Nephron (organoid): ENCODE data around the gene GDPD5.

Source experiments
- H3K27ac Mint-ChIP-seq, 3 experiments: 2 replicates each; pipeline ENCODE4 v1.8.0; 2020; ENCODE audit warnings: mixed read lengths in 3 of 3, mild to moderate bottlenecking in 2 of 3, moderate library complexity in 1 of 3
- H3K27me3 Mint-ChIP-seq: 2 replicates; pipeline ENCODE4 v1.8.0; 2021; ENCODE audit warnings: low read depth, mild to moderate bottlenecking, moderate library complexity, mixed read lengths
- H3K36me3 Mint-ChIP-seq: 2 replicates; pipeline ENCODE4 v1.8.0; 2020; ENCODE audit warnings: low read depth, mixed read lengths
- H3K4me1 Mint-ChIP-seq: 2 replicates; pipeline ENCODE4 v1.8.0; 2020; ENCODE audit warnings: mixed read lengths
- H3K4me3 Mint-ChIP-seq, 3 experiments: 2 replicates each; pipeline ENCODE4 v1.8.0; 2020; ENCODE audit warnings: mild to moderate bottlenecking in 3 of 3, mixed read lengths in 3 of 3, moderate library complexity in 2 of 3
- H3K9me3 Mint-ChIP-seq: 2 replicates; pipeline ENCODE4 v1.8.0; 2020; ENCODE audit warnings: mixed read lengths
- TF ChIP-seq, protein P1 (sequence below), 3 experiments: fragments of 200-600 bp; sonication (generic); IDR thresholded peaks; one replicate each; pipeline ENCODE4 v1.5.0; 2021; ENCODE audit warnings: antibody characterized with exemption in 3 of 3; ENCODE audit not compliant: unreplicated experiment in 3 of 3

GDPD5 gene

DNA sequence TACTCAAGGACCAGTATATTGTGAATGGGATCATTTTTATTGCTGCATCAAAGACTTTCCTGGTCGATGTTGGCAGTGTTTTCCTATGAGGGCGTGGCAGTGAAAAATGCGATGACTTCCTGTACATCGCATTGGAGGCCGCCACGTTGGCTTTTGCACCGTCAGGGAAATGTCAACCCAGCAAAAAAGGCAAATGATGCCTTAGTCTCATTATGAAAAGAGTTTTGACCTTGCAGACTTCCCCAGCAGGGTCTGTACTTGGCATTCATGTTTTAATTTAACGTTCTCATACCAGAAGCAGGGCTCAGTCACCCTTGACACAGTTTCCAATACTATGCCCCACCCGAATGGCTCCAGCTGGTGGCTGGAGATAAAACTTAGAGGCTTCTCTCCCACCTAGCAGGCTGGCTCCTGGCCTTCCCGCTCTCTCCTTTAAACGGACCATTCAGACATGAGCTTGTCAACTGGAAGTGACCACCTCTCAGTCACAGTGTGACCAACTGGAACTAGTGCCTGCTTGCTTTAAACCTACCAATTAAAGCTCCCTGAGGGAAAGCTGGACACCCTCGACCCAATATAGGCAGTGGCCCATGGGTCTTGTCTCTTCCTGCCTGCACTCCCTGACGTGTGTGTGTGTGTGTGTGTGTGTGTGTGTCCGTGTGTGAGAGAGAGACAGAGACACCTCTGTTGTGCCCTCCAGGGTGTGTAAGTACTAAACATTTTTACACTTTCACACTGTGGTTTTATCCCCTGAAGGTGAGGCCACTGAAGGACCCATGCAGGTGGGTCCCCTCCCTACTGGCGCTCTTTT, 8.7 kb upstream of the GDPD5 start:
- peaks cover 10% of the 10 kb centered on the region for H3K27me3 Mint-ChIP-seq
- H3K4me3 Mint-ChIP-seq: no peak overlapping the region
- TF ChIP-seq, protein P1, sequence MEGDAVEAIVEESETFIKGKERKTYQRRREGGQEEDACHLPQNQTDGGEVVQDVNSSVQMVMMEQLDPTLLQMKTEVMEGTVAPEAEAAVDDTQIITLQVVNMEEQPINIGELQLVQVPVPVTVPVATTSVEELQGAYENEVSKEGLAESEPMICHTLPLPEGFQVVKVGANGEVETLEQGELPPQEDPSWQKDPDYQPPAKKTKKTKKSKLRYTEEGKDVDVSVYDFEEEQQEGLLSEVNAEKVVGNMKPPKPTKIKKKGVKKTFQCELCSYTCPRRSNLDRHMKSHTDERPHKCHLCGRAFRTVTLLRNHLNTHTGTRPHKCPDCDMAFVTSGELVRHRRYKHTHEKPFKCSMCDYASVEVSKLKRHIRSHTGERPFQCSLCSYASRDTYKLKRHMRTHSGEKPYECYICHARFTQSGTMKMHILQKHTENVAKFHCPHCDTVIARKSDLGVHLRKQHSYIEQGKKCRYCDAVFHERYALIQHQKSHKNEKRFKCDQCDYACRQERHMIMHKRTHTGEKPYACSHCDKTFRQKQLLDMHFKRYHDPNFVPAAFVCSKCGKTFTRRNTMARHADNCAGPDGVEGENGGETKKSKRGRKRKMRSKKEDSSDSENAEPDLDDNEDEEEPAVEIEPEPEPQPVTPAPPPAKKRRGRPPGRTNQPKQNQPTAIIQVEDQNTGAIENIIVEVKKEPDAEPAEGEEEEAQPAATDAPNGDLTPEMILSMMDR (IDR thresholded peaks at IDR 0.05; ENCODE audit: unreplicated experiment in 3 of 3): no peak
- peak overlapping the region in 1 of 3 experiments; percentile 17 for H3K27ac Mint-ChIP-seq
- H3K4me1 Mint-ChIP-seq: peaks cover 27% of the 10 kb centered on the region
- H3K9me3 Mint-ChIP-seq: no peaks in the 10 kb centered on the region
- no peaks in the 10 kb centered on the region for H3K36me3 Mint-ChIP-seq

DNA sequence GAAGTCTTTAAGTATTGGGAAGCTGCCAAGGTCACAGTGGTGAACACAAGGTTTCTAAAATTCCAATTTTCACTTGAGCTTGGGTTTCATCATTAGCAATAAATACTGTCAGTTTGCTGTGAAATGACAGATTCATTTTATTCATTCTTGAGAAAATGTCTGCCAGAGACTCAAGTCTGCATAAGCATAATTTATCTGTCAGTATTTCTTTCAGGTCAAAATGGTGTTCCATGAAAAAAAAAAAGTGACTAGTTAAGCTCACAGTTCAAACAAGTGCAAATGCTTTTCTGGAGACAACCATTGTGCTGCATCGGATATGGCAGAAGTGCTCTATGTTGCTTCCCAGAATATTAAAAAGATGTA, 8.1 kb upstream of the GDPD5 start:
- Mint-ChIP-seq H3K9me3 (no peaks in the 10 kb centered on the region), H3K4me3 (no peak overlapping the region), H3K4me1 (peaks cover 21% of the 10 kb centered on the region), H3K27me3 (peaks cover 12% of the 10 kb centered on the region), H3K27ac (no peak overlapping the region), H3K36me3 (no peaks in the 10 kb centered on the region)
- TF ChIP-seq, protein P1 (IDR thresholded peaks at IDR 0.05; ENCODE audit: unreplicated experiment in 3 of 3): no peak

DNA sequence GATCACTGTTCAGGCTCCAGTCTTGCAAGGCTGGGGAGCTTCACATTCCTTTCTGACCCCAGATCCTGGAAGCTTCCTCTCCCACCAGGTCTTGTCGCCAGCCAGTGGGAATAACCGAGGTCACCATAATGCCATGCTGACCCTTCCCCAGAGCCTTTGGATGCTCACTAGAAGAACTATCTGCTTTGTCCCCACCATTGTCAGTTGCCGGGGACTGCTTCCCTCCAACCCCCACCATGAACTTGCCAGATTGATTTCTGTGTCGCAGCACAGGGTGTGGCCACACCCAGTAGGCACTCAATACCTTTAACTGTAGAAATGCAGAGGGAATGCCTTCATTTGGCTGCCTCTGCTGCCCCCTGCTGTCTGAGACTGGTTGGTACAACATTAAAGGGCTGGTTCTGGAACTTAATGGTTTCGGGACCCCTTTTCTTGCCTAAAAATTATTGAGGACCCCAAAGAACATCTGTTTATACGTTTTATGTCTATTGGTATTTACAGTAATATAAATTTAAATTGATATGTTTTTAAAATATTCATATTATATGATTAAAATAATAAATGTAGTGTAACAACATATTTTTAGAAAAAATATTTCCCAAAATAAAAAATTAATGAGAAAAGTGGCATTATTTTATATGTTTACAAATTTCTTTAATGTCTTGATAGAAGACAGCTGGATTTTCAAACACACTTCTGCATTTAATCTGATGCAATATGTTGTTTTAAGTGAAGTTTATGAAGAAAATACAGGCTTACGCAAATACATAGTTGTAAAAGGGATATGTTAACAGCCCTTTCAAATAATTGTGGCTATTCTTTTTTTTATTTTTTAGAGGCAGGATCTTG, 6.7 kb upstream of the GDPD5 start:
- no peak overlapping the region for H3K27ac Mint-ChIP-seq
- TF ChIP-seq, protein P1 (IDR thresholded peaks at IDR 0.05; ENCODE audit: unreplicated experiment in 3 of 3): peak; percentile 91 to 96 (median 95)
- H3K36me3 Mint-ChIP-seq: no peaks in the 10 kb centered on the region
- H3K27me3 Mint-ChIP-seq: peaks cover 13% of the 10 kb centered on the region
- peak overlapping the region in 1 of 3 experiments; percentile 19 for H3K4me3 Mint-ChIP-seq
- H3K4me1 Mint-ChIP-seq: peaks cover 9% of the 10 kb centered on the region
- no peaks in the 10 kb centered on the region for H3K9me3 Mint-ChIP-seq

DNA sequence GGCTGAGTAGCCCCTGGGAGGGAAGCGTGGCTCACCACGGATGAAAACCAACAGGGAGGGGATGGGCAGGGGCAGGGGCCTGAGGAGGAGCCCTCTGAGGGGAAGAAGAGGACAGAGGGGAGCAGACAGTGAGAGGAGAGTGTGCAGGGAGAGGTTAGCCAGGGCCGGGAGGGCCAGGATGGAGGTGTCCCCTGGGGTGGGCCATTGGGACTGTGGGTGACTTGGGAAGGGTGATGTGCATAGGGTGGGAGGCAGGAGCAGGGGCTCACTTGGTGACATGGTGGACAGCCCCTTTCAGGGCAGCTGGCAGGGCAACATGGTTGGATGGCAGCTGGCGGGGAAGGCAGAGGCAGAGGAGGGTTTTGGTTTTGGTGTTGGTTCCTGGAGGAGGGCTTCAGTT, 5.6 kb upstream of the GDPD5 start:
- TF ChIP-seq, protein P1 (IDR thresholded peaks at IDR 0.05; ENCODE audit: unreplicated experiment in 3 of 3): no peak
- peaks cover 16% of the 10 kb centered on the region for H3K27me3 Mint-ChIP-seq
- no peaks in the 10 kb centered on the region for H3K9me3 Mint-ChIP-seq
- no peak overlapping the region for H3K4me3 Mint-ChIP-seq
- H3K4me1 Mint-ChIP-seq: peaks cover 9% of the 10 kb centered on the region
- no peak overlapping the region for H3K27ac Mint-ChIP-seq
- H3K36me3 Mint-ChIP-seq: no peaks in the 10 kb centered on the region

- TF ChIP-seq, protein P1 (IDR thresholded peaks at IDR 0.05; ENCODE audit: unreplicated experiment in 3 of 3): no peak
- no peak overlapping the region for H3K27ac Mint-ChIP-seq
- H3K36me3 Mint-ChIP-seq: no peaks in the 10 kb centered on the region
- no peak overlapping the region for H3K4me3 Mint-ChIP-seq
- peaks cover 9% of the 10 kb centered on the region for H3K4me1 Mint-ChIP-seq
- no peaks in the 10 kb centered on the region for H3K9me3 Mint-ChIP-seq
- peaks cover 15% of the 10 kb centered on the region for H3K27me3 Mint-ChIP-seq
These were observed 4.8 kb upstream of the GDPD5 start for GRCh38 chr11:75530577-75530976.
